Hematopoietic multipotent progenitor cell treated with erythropoietin and hydrocortisone succinate and interleukin-3 and kit ligand, for 6 days (in vitro differentiated cells): Measurements from ENCODE around the gene OSBPL9.
"Not testable (repeated sequence)": the region's sequence is repeated elsewhere in the genome, so short reads cannot be mapped to it uniquely, and the experiment has no call there.

Experiments
- DNase-seq: peaks from one replicate; pipeline ENCODE4 v3.0.0-alpha.2; 2015

Gene OSBPL9

GRCh38 chr1:51819021-51819420, 202.1 kb downstream of the OSBPL9 start:
- not testable (repeated sequence) for DNase-seq

DNA sequence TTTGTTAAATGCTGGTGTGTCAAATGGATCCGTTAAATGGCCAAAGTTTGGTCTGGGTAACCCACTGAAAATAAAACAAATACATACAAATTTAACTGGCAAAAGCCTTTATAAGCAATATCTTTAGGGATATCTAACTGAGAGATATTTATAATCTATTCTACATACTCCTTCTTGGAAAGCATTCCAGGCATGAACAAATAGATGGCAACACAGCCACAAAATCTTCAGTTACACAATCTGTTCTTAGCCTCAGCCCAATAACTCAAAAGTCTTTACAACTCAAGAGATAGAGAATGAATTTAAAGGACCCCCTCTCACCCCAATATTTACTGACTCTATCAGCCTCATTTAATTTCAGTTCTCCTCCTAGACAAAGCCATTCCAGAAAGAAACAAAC, 202.9 kb downstream of the OSBPL9 start:
- no peak for DNase-seq

GRCh38 chr1:51829058-51829457, 212.2 kb downstream of the OSBPL9 start:
- DNase-seq, result no peak

GRCh38 chr1:51833700-51834099, 216.8 kb downstream of the OSBPL9 start:
- DNase-seq, result no peak

GRCh38 chr1:51837243-51837642, 220.4 kb downstream of the OSBPL9 start:
- DNase-seq, result no peak
